ENCODE data around the gene DPEP1. TPM values are rescaled to one million over a fixed set of nuclear protein-coding genes. Genes with fewer than 3 reads are reported as not detected.

The DPEP1 gene
- total and polyA plus RNA-seq, 2 donors (not counting 1 experiment from before 2014, with no cell fraction given), result not detected

- intact Hi-C loops (cut with micrococcal nuclease), result loop anchor here (1.0 to 10.0 kb wide), 3 partner anchors 28 to 414 kb away; partner anchors contain the start of genes CDK10 and SPATA2L
- H3K9ac ChIP-seq (ENCODE audit: low read length), result peak overlapping the region; percentile 92
- ChIA-PET POLR2A (no interaction called here), CTCF (interaction anchor here (0.6 to 1.4 kb wide), 2 partner anchors 16 to 25 kb away, joined by 3 read pairs; no protein-coding TSS in a partner anchor)
- DNase-seq (no peak), ATAC-seq (ENCODE audit: low read depth) (no peak)
- Mint-ChIP-seq H3K27ac (peak overlapping the region; percentile 85), H3K4me1 (peaks cover 27% of the 10 kb centered on the region), H3K27me3 (no peaks in the 10 kb centered on the region), H3K4me3 (peak overlapping the region; percentile 89), H3K9me3 (ENCODE audit: insufficient read depth) (no peaks in the 10 kb centered on the region)
- H3K79me2 ChIP-seq (ENCODE audit: control insufficient read depth, insufficient read depth, low read length), result peaks cover 49% of the 10 kb centered on the region
- peaks cover 0 to 9% of the 10 kb centered on the region in 2 experiments for H3K36me3 ChIP-seq (replicated peaks in 1 of 2; ENCODE audit: control extremely low read depth in 1 of 2, control insufficient read depth in 1 of 2, extremely low read depth in 1 of 2, insufficient read depth in 2 of 2, low read length in 1 of 2)
- TF ChIP-seq, protein P1, sequence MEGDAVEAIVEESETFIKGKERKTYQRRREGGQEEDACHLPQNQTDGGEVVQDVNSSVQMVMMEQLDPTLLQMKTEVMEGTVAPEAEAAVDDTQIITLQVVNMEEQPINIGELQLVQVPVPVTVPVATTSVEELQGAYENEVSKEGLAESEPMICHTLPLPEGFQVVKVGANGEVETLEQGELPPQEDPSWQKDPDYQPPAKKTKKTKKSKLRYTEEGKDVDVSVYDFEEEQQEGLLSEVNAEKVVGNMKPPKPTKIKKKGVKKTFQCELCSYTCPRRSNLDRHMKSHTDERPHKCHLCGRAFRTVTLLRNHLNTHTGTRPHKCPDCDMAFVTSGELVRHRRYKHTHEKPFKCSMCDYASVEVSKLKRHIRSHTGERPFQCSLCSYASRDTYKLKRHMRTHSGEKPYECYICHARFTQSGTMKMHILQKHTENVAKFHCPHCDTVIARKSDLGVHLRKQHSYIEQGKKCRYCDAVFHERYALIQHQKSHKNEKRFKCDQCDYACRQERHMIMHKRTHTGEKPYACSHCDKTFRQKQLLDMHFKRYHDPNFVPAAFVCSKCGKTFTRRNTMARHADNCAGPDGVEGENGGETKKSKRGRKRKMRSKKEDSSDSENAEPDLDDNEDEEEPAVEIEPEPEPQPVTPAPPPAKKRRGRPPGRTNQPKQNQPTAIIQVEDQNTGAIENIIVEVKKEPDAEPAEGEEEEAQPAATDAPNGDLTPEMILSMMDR (IDR thresholded peaks at IDR 0.05), result no peak
- no peak for TF ChIP-seq EZH2 (IDR thresholded peaks at IDR 0.05; ENCODE audit: borderline replicate concordance, insufficient read depth, low read depth, low read length, poor library complexity, severe bottlenecking)
- H4K20me1 ChIP-seq (ENCODE audit: control insufficient read depth, insufficient read depth, low read length, poor library complexity, severe bottlenecking), result peaks cover 22% of the 10 kb centered on the region
- no peaks in the 10 kb centered on the region for H3K9me3 ChIP-seq (ENCODE audit: control extremely low read depth in 1 of 3, control insufficient read depth in 2 of 3, insufficient read depth in 1 of 3, low read length in 2 of 3)
- peak overlapping the region; percentile 99 for H3K4me2 ChIP-seq (replicated peaks; ENCODE audit: low read depth, low read length, poor library complexity, severe bottlenecking)
- 30% methylated on average over 26 of the region's 27 CpGs for WGBS (ENCODE audit: insufficient coverage)
- peak overlapping the region; percentile 30 to 88 for H3K27ac ChIP-seq (ENCODE audit: low read length in 2 of 2)
- peak overlapping the region; percentile 42 to 97 (median 96) for H3K4me3 ChIP-seq (ENCODE audit: control extremely low read depth in 1 of 5, extremely low read depth in 1 of 5, insufficient read depth in 1 of 5, low read depth in 2 of 5, low read length in 4 of 5)
- peaks cover 14 to 20% of the 10 kb centered on the region in 2 donors for H3K4me1 ChIP-seq (ENCODE audit: control insufficient read depth in 2 of 2, insufficient read depth in 2 of 2, low read length in 2 of 2)
- no peaks in the 10 kb centered on the region for H3K27me3 ChIP-seq (replicated peaks in 1 of 4; ENCODE audit: control extremely low read depth in 1 of 4, control insufficient read depth in 3 of 4, insufficient read depth in 4 of 4, low read length in 3 of 4)
- peak overlapping the region; percentile 86 for H2AFZ ChIP-seq (ENCODE audit: insufficient read depth, low read depth, low read length, poor library complexity, severe bottlenecking)
These were observed 44.9 kb downstream of the DPEP1 start for GRCh38 chr16:89658221-89658879.

DNA sequence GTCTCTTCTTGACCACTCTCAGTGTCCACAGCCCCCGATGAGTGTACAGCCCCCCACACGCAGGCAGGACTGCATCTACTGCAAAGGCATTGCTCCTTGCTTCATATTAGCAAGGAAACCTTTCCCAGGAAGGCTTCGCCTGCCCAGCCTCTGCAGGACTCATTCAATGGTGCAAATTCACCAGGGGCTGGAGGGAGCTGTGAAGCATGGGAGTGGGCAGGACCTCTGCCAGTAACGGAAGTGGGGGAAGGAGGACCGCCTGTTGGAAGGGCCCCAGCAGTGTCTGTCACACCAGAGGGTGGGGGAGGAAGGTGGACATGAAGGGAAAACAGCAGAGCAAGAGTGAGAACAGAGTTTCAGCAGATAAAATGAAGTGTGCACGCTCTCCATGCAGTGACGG is 46.7 kb downstream of the DPEP1 start:
- no peaks in the 10 kb centered on the region for H3K27me3 ChIP-seq (replicated peaks in 1 of 4; ENCODE audit: control extremely low read depth in 1 of 4, control insufficient read depth in 3 of 4, insufficient read depth in 4 of 4, low read length in 3 of 4)
- H4K20me1 ChIP-seq (ENCODE audit: control insufficient read depth, insufficient read depth, low read length, poor library complexity, severe bottlenecking), result peaks cover 10% of the 10 kb centered on the region
- Mint-ChIP-seq H3K27ac (no peak overlapping the region), H3K4me1 (peaks cover 20% of the 10 kb centered on the region), H3K4me3 (no peak overlapping the region), H3K9me3 (ENCODE audit: insufficient read depth) (no peaks in the 10 kb centered on the region), H3K27me3 (no peaks in the 10 kb centered on the region)
- peaks cover 14 to 20% of the 10 kb centered on the region in 2 donors for H3K4me1 ChIP-seq (ENCODE audit: control insufficient read depth in 2 of 2, insufficient read depth in 2 of 2, low read length in 2 of 2)
- no peak for DNase-seq
- H3K27ac ChIP-seq (ENCODE audit: low read length in 2 of 2), result no peak overlapping the region
- H3K4me2 ChIP-seq (replicated peaks; ENCODE audit: low read depth, low read length, poor library complexity, severe bottlenecking), result no peak overlapping the region
- 98% methylated on average over 7 of the region's 7 CpGs for WGBS (ENCODE audit: insufficient coverage)
- no peak for ATAC-seq (ENCODE audit: low read depth)
- no peaks in the 10 kb centered on the region for H3K36me3 ChIP-seq (replicated peaks in 1 of 2; ENCODE audit: control extremely low read depth in 1 of 2, control insufficient read depth in 1 of 2, extremely low read depth in 1 of 2, insufficient read depth in 2 of 2, low read length in 1 of 2)
- no peak overlapping the region for H3K9ac ChIP-seq (ENCODE audit: low read length)
- ChIA-PET POLR2A (no interaction called here), CTCF (no interaction called here)
- no peaks in the 10 kb centered on the region for H3K9me3 ChIP-seq (ENCODE audit: control extremely low read depth in 1 of 3, control insufficient read depth in 2 of 3, insufficient read depth in 1 of 3, low read length in 2 of 3)
- H3K4me3 ChIP-seq (ENCODE audit: control extremely low read depth in 1 of 5, extremely low read depth in 1 of 5, insufficient read depth in 1 of 5, low read depth in 2 of 5, low read length in 4 of 5), result no peak overlapping the region
- H2AFZ ChIP-seq (ENCODE audit: insufficient read depth, low read depth, low read length, poor library complexity, severe bottlenecking), result no peak overlapping the region
- intact Hi-C loops (cut with micrococcal nuclease), result no loop called here
- H3K79me2 ChIP-seq (ENCODE audit: control insufficient read depth, insufficient read depth, low read length), result peaks cover 35% of the 10 kb centered on the region
- TF ChIP-seq EZH2 (IDR thresholded peaks at IDR 0.05; ENCODE audit: borderline replicate concordance, insufficient read depth, low read depth, low read length, poor library complexity, severe bottlenecking), result no peak
- TF ChIP-seq, protein P1 (IDR thresholded peaks at IDR 0.05), result no peak
